Inflammatory macrophage (primary cell): ENCODE results near the gene OXNAD1.

Experiments
- DNase-seq, 2 donors: peaks; one replicate each; pipeline ENCODE4 v3.0.0-alpha.2; 2020 to 2022

Gene OXNAD1

DNA sequence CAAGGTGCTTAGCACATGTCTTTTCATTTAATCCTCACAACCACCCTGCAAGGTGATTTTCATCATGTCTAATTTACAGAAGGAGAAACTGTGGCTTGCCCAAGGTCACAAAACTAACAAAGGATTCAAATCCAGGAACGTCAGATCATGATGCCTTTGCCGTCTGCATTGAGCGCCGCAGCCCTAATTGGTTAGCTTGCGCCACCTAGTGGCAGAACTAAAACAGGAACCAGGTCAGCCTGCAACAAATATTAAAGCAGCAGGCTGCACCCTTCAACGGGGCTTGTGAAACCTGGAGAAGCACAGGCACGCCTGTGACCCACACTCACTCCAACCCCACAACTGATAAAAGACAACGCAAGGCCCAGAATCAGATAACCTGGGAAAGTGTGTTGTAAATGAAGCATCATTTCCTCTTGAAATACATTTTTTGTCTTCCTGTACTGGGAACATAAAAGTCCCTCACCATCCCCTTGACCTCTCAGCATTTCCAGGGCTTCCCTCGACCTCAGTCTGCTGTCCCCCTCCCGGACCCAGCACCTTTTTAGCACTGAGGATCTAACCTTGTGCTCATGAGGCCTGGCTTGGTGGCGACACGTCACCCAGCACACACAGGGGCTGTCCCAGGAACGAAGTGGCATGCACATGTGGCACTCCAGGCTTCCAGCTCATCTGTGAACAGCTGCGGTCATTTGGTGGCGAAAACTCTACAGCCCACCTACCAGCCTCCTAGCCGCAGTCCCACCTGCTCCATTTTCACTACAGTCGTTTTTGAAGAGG, 17.5 kb upstream of the OXNAD1 start:
- DNase-seq, result peak; percentile 88 to 90

DNA sequence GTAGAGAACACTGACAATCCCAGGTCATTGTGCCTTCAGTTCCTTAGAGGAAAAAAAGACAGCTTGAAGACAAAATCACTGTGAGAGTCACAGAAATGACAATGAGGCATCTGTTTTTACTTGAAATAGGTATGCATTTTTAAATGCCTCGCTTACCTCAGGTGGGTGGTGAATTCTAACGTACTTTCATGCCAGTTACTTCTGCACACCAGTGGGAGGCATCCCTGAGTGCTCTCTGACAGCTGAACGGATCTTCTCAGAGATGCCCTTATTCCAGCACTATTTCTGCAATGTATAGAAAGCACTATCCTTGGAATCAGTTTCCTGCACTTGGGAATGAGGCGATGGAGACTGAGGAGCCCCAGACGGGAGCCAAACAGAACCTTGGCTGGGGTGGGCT, 16.5 kb upstream of the OXNAD1 start:
- no peak for DNase-seq

DNA sequence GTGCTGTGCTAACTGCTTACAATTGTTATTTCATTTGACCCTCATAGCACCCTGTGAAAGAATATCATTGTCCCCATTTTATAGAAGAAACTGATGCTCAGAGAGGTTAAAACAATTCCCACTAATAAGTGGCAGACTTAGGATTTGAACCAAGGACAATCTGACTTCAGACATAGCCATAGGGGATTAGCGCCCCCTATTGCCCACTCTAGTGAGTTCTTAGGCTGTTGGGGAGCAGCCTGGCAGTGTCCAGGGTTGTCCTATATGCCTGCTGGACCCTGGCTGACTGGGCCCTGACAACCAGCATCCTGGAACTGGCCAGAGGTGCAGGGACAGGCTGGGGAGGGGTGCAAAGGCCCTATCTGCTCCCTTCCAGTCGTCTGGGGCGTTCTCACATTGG, 15.7 kb upstream of the OXNAD1 start:
- DNase-seq, result peak; percentile 18 to 39

DNA sequence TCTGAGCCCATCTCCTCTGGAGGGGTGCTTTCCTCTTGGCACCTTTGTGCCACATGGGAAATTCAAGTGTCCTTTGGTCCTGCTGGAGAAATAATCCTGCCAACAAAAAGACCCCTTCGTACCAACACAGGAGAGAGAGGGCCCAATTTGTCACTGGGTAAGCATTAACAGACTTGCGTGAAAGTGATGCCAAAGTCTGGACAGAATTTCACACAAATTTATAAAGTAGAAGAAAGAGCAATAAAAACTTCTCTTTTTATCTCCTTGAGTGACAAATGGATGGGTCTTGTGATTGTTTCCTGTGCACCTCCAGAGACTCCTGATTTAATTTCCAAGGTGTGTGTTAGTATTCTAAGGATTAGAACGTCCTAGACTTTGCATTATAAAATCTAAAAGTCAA, 15.1 kb upstream of the OXNAD1 start:
- no peak for DNase-seq

DNA sequence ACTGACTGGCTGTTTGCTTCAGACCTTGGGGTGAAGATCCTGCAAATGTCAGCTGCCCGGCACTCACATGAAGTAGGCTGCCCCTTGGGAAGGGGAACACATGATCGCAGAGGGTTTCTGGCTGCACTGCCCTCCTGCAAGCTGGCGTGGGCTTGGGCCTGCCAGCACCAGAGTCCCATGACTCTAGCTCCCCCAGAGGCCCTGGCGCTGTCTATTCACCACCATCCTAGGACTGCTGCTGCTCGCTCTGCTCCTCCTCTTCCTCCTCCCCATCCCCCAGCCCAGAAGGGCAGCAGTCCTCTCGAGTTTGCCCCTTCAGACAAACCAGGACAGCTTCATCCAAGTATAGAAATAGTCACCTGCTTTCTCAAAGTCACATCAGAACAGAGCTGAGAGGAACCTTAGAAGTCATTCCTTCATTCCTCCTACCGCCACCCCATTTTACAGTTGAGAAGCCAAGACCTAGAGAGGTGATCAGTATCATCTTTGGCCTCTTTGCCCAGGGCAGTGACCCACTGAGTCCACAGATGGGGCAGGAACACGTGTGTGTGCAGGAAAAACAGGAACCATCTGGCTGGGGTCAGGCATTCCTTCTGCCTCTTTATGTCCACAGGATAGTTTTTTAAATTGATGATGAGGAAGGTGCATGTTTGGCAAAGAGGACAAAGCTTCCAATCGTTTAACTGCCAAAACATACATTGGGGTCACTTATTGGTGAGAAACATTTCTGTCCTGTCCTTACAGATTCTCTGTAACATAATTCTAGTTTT, 13.5 kb upstream of the OXNAD1 start:
- DNase-seq, result peak; percentile 6 to 27

DNA sequence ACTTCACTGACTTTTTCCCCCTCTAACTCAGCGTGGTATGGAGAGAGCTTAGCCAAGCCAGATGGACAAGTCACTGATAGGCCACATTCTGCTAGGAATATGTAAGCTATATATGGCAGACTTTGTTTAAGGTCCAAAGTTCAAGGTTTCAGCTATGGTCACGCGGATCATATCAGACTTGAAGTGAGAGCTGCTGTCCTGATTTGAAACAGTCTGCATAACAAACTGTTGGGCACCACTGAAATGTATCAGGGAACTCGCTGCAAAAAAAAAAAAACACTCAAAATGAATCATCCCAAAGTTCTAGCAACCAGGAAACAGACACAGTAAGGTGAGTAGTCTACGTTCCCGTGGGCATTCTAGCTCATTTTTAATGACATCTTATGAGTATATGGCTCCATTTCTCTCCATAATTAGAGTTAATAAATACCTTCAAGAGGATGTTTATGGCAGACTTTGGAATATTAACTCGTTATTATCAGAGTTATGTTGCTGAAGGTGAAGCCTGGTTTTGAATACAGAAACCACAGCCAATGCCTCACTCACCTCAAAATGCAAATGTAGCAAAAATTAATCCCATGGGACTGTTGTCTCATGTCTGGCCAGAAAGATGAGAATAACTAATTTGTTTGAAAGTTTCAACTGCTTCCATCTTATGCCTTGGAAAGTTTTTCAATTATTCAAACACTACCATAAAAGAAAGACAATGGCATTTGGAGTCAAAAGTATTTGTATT, 12.6 kb upstream of the OXNAD1 start:
- DNase-seq, result no peak

DNA sequence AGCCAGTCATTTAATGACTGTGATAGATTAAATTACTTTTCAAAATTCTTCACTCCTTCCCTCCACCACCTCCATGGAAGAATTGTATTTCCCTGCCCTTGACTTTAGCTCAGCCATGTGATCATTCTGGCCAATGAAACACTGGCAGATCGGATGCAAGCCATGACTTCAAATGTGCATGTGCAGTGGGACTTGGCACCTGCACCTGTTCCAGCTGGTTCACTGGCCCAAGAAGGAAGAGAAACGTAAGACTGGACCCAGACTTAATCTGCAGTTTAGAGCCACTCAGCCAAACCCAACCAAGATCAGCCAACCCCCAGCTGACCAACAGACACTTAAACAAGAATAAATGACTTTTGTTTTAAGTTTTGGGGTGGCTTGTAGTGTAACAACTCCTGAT, 12.0 kb upstream of the OXNAD1 start:
- no peak for DNase-seq

DNA sequence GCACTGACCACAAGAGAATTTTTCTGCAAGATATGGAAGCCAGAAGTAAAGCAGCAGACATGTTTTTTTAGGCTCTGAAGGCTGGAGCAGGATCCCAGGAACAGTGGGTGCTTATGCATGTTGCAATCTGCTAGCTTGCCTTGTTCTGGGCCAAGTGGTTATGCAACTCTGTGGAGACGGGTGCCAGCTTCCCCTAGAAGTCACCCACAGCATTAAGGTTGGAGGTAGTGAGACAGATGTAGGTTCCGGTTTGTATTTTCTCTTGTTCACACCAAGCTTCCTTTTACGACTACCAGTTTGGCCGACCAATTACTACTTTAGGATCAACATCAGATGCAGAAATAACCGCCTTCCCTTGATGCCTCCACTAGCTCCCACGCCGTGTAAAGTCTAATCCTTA, 11.4 kb upstream of the OXNAD1 start:
- peak; percentile 93 to 94 for DNase-seq

DNA sequence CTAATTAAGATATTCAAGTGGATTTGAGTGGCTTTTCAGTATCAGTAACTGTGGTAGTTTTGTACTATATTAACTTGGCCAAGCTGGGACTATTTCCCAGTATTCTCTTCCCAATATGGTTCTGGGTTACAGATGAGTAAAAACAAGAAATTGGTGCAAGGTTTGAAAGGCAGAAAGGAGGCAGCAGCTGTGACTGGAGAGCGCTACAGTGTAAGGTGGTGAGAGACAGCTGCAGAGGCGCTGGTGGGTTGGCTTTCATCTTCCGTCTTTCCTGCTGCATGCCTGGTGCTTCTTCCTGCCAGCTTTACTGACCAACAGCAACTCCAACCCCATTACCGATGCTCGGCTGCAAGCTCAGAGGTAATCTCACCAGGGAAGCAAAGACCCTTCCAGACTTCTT, 10.1 kb upstream of the OXNAD1 start:
- no peak for DNase-seq

DNA sequence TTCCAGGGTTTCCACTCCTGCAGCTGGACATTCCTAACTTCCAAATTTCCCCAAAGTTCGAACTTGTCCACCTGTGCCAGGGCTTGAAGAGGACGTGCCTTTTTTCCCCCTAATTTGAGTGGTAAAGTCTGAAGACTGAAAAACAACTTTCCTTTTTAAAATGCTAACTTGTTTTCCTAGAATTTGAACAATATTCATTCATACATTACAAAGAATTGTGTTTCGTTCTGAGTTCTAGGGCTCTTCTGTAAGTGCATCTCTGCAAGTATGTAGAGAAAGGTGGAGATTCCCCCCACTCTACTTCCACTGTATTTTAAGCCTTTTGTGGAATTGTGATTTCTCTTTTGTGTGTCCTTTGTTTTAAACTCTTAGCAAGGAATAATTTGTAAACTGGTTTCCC, 9.7 kb upstream of the OXNAD1 start:
- no peak for DNase-seq

DNA sequence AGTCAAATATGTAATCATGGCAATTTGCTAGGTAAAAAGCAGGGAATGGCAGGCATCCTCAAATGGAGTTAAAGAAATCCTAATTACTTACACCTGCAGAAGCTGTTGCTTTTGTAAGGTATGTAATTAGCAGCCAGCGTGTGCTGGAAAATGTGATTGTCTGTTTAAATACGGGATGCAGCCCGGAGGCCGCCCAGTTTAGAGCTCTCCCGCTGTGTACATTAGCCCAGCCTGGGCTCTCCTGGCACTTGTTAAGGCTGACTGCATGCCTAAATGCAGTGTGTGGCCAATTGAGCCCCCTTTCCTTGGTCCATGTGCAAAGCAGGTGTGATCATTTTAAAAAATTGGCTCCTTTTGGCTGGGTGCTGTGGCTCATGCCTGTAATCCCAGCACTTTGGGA, 9.3 kb upstream of the OXNAD1 start:
- DNase-seq, result no peak

DNA sequence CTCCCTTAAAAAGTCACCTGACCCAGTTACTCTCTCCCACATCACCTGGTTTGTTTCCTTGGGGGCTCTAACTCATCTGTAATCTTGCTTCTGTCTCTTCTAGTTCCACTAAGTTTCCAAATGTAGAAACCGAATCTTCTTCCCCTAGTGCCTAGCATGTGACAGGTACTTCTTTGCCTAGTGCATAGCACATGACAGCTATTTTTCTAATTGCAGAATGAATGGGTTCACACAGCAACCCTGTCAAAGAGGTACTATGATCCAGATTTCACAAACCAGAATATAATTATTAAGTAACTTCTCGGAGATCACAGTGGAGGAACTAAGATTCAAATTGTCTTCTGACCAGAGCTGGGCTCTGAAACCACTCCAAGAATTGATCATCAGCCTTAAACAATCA, 7.7 kb upstream of the OXNAD1 start:
- peak; percentile 73 to 87 for DNase-seq

DNA sequence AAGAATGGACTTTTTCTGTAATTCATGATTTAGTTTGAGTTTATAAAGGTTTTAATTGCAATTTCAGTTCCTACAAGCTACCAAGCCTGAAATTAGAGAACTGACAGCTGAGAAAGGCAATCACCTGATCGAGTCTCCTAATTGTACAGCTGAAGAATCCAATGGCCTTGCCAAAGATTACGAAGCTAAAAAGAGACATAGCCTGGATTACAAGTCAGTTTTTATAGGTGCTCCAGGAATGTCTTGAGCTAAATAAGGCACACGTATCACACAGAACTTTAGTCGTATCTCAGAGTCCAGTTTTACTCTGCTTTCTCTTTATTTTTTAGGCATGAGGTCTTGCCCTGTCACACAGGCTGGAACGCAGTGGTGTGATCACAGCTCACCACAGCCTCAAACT, 6.8 kb upstream of the OXNAD1 start:
- DNase-seq, result no peak

DNA sequence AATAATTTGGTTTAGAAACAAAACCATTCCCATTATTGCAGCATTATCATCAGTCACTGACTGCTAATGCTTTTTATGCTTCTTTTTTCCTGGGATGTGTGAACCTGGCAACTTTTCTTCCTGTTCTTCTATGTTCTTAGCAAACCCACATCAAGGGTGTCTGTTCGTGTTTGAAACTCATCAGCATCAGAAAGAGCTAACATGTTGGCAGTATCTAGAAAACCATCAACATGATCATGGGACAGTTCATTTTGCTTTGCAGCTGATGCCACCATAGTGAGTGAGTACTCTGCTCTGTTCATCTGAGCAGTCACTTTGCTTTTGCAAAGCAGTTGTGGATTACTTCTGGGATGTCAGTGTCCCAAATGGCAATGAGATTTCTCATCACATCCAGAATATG, 6.1 kb upstream of the OXNAD1 start:
- no peak for DNase-seq

DNA sequence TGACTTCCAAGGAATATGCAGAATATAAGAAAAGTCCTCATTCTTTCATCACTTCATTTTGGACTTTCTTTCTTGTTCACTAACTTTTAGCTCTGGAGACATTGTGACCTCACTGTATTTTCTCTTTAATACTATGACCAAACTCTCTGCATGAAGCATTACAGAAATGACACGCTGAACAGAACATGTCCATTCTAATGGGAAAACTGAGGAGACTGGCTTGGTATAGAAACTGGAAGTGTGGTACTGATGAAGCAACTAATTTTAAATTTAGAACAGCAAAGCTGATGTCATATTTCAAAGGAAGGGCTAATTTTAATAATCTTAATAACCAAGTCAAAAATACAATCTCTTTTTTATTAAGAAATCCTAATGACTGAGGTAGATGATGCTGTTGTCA, 5.0 kb upstream of the OXNAD1 start:
- DNase-seq, result peak; percentile 21 to 31

DNA sequence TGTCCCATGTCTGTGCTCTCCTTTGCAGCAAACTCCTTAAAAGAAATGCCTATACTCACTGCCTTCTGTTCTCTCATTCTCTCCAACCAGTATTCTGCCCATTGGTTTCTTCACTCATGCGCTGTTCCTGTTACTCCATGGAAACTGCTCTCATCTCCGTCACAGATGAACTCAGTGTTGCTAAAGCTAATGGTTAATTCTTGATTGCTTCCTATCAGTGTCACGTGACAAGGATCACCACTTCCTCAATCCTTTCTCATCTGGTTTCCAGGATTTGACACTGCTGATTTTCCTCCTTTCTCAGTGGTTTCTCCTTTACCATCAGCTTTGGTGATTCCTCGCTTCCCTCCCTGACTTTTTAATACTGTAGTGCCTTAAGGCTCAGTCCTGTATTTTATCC, 2.8 kb upstream of the OXNAD1 start:
- DNase-seq, result peak; percentile 32 to 51

DNA sequence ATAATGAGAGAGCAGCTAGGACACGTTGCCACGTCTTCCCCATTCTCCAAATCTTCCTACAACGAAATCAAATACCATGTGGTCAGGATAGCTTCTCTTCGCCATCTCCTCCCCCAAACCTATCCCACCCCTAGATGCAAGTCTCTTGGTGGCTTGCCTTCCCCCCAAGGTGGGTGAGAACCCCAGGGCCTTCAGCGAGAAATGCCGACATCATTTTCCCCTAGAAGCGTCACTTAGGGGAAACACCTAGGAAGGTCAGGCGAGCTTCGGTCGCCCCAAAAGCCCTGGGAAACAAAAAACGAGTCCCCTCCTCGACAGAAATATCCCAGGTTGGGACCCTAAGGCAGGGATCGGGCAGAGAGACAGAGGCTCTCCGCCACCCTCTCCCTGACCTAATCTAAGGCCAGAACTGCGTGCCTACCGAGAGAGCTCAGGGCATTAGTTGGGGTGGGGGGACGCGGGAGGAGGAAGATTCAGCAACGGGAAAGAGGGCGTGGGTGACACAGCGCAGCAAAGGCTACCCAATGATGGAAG, 771 bp upstream of the OXNAD1 start:
- DNase-seq, result peak in 1 of 2 donors; percentile 14

DNA sequence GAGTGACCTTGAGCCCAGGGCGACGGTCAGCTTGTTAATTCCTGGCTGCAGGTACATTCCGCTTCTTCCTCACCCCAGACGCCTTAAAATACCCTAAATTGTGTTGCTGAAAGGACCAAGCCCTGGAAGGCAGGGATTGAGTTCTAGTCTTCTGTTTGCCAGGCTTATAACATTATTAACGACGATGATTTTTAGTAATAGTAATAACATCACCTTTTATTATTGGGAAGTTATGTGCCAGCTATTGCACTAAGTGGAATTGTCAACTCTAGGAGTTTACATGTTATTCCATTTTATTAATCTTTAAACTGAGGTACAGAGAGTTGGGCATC, 409 bp downstream of the OXNAD1 start:
- no peak for DNase-seq

DNA sequence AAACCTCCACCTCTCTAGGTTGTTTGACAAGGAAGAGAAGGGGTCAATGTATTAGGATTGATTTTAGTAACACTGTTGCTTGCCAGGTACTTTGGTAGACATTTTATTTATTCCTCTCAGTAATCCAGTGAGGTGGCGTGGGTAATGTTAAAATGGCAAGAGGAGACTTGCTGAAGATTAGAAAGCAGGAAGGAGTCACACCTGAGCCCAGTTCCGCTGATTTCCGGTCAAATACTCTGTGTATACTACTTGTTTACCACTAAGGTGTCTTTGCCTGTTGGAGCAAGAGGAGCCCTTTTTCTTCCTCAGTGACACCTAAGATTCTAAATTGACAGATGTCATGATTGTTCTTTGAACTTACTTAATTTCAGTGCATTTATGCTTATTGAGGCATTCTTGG, 1.7 kb downstream of the OXNAD1 start:
- DNase-seq, result no peak

DNA sequence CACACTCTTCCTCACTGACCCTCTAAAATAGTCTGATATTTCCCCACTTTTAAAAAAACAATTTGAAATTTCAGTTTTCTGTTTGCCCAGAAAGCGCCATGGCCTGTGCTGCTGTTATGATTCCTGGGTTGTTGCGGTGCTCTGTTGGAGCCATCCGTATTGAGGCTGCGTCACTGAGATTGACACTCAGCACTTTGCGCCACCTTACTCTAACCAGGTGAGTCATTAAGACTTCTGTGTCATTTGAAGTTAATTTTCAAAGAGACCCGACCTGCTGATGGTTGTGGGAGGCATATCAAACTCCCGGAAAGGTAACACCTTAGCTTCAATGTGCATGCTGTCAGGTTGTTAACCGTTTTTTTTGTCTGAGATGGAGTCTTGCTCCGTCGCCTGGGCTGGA, 5.8 kb downstream of the OXNAD1 start:
- no peak for DNase-seq

DNA sequence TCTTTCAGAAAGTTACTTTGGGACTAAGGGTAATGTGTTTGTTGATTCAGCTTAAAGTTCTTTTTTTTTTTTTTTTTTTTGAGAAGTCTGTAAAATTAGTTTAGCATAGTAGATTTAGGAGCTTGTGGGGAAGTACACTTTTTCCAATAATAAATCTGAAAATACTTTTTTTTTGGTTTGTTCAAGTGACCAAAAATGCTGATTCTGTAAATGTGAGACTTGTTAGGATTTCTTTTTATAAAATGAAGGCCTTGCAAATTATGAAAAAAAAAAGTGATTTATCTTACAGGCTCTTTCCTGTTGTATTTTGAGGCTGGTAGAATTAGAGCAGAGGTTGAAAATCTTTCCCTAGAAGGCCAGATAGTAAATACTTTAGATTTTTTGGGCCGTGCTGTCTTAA, 7.6 kb downstream of the OXNAD1 start:
- DNase-seq, result no peak

DNA sequence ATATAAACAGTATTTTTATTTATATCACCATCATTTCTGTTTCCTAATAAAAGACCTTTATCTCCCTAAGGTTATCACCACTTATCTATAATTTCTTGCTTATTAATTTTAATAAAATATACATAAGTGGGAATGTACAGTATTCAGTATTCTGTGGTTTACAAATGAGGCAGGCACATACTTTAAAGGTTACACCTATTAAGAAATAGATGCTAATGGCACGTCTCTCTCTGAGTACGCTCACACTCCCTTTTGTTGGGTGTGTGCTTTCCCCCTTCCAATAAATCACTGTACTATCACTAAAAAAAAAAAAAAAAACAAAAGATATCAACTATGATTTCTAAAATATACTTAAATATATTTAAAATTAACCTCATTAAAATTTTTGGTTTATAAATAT, 8.9 kb downstream of the OXNAD1 start:
- no peak for DNase-seq

DNA sequence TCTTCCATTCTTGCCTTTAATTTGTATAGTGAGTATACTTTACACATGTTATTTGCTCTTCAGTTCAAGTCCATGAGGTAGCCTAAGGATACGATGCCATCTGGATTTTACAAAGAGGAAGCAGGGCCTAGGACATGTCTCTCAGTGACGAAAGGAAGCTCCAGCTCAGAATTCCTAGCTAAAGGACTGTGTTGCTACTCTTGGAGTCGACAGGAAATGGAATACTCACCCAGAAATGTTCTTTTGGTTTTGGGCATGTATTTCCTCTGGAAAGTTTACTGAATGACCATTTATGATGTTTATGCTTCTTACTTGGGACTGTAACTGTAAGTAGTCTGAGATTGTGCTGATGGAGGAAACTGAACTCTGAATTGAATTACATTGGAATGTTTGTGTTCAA, 12.5 kb downstream of the OXNAD1 start:
- no peak for DNase-seq
